Activated CD8-positive, alpha-beta memory T cell treated with anti-CD3 and anti-CD28 coated beads for 1 hour (primary cell): ENCODE data around the gene GRB7.

ENCODE experiments used
- DNase-seq, 2 donors: peaks; one replicate each; pipeline ENCODE4 v3.0.0-alpha.2; 2020; ENCODE audit warnings: low read depth in 1 of 2; ENCODE audit errors: extremely low read depth in 1 of 2

GRB7 gene

DNA sequence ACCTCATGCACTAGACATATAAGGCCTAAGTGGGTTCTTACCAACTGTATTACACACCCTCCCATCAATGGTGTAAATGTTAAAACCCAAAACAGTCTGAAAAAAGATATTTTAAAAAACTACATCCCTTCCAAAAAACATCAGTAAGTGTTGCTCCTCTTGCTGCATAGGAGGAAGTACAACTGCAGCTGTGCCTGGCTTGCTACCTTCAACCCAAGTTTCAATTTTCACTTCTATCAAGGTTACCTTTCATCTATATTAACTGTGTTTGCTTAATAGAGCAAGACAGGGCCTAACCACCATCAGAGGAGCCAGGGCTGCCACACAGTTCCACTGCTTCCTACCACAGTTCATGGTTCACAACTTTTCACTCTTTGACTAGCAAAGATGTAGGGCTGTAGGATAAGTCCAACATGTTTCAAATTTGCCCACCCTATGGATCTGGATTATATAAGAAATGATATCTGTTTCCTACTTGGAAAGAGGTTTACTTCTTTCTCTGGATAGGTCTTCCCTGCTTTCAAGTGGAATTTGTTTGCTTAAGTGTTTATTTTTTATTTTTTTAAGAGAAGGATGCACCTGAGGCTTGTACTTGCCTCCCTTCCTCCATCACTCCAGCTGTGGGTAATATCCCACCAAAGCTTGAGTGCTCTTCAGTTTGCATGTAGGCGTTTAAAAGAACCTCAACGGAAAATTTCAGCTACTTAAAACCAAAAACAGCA is 56.7 kb downstream of the GRB7 start:
- DNase-seq, result no peak
